BLaER1 treated with 17β-estradiol and CSF1 and Interleukin-3, amounts not matched to agents 10 nM and 100 nM (cell line): Measurements from ENCODE around the gene USP27X.

ENCODE experiments used
- H3K27ac ChIP-seq, 11 experiments: shearing (Covaris generic); formaldehyde crosslinking; 2 replicates each; pipeline ENCODE4 v1.8.1; 2022
- H3K27me3 ChIP-seq, 11 experiments: shearing (Covaris generic); formaldehyde crosslinking; 2 replicates each; pipeline ENCODE4 v1.8.1; 2022
- H3K36me3 ChIP-seq, 11 experiments: shearing (Covaris generic); formaldehyde crosslinking; 2 replicates each; pipeline ENCODE4 v1.8.1; 2022
- H3K4me1 ChIP-seq, 10 experiments: shearing (Covaris generic); formaldehyde crosslinking; 2 replicates each; pipeline ENCODE4 v1.8.1; 2022
- H3K4me2 ChIP-seq, 11 experiments: shearing (Covaris generic); formaldehyde crosslinking; 2 replicates each; pipeline ENCODE4 v1.8.1; 2022
- H3K4me3 ChIP-seq, 10 experiments: shearing (Covaris generic); formaldehyde crosslinking; 2 replicates each; pipeline ENCODE4 v1.8.1; 2022
- H3K9ac ChIP-seq, 11 experiments: shearing (Covaris generic); formaldehyde crosslinking; 2 replicates each; pipeline ENCODE4 v1.8.1; 2022
- H3K9me3 ChIP-seq, 11 experiments: shearing (Covaris generic); formaldehyde crosslinking; replicated peaks in 1 of 11; 2 replicates each; pipeline ENCODE4 v1.8.1; 2022
- H4K20me1 ChIP-seq, 11 experiments: shearing (Covaris generic); formaldehyde crosslinking; 2 replicates each; pipeline ENCODE4 v1.8.1; 2022
- Cebpa-rat ChIP-seq, 11 experiments: shearing (Covaris generic); IDR thresholded peaks; 2 replicates each; pipeline ENCODE4 v1.8.1; 2022

USP27X gene

GRCh38 chrX:49850028-49850427, 29.3 kb upstream of the USP27X start:
- no peak for TF ChIP-seq Cebpa-rat (IDR thresholded peaks at IDR 0.05)
- peaks cover 0 to 6% (median 0%) of the 10 kb centered on the region in 11 experiments; a peak in 1 of 22 replicates for H4K20me1 ChIP-seq
- no peak overlapping the region for H3K4me3 ChIP-seq
- H3K4me1 ChIP-seq, result peaks cover under 1 to 14% (median 5%) of the 10 kb centered on the region in 10 experiments; a peak in 14 of 20 replicates
- no peak overlapping the region for H3K9ac ChIP-seq
- peak overlapping the region in 4 of 11 experiments; percentile 1 to 32 (median 22); a peak in 3 of 22 replicates for H3K4me2 ChIP-seq
- H3K27ac ChIP-seq, result peak overlapping the region in 3 of 11 experiments; percentile 28 to 56 (median 56); a peak in 4 of 22 replicates
- H3K27me3 ChIP-seq, result peaks cover 91 to 100% (median 96%) of the 10 kb centered on the region in 11 experiments
- no peaks in the 10 kb centered on the region for H3K36me3 ChIP-seq
- H3K9me3 ChIP-seq, result peaks cover 0 to 29% (median 4%) of the 10 kb centered on the region in 11 experiments; a peak in 13 of 22 replicates

DNA sequence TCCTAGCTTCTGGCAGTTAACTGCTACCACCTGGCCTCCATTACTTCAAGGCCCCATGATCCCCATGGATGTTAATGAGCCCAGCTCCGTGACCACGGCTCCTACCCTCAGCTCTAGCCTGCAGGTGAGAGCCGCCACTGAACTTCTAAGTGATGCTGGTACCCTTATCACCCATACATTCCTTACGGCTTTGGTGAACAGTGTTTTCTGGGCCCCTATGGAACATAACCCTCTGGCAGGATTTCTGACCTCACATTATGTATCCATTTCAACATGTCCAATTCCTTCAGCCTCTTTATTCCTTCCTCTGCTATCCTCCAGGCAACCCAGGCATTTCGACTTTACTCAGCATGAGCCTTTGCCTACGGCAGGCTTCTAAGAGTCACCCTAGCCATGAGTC, 25.6 kb upstream of the USP27X start:
- Histone ChIP-seq H3K4me1 (peaks cover 6 to 14% (median 9%) of the 10 kb centered on the region in 10 experiments; a peak in 16 of 20 replicates), H3K9me3 (peaks cover 0 to 9% (median 0%) of the 10 kb centered on the region in 11 experiments; a peak in 8 of 22 replicates)
- TF ChIP-seq Cebpa-rat (IDR thresholded peaks at IDR 0.05), result no peak

DNA sequence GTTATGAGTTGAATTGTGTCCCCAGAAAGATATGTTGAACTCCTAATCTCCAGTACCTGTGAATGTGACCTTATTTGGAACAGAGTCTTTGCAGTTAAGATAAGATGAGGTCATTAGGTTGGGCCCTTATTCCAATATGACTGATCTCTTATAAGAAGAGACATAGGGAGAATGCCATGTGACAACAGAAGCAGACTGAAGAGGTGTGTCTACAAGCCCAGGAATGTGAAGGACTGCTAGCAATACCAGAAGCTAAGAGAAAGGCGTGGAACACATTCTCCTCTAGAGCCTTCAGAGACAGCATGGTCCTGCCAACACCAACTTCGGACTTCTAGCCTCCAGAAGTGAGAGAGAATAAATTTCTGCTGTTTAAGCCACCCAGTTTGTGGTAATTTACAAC, 22.5 kb upstream of the USP27X start:
- Histone ChIP-seq H3K36me3 (no peaks in the 10 kb centered on the region), H4K20me1 (peaks cover 0 to 3% (median 0%) of the 10 kb centered on the region in 11 experiments; a peak in 2 of 22 replicates), H3K9ac (no peak overlapping the region), H3K27me3 (peaks cover 77 to 94% (median 92%) of the 10 kb centered on the region in 11 experiments), H3K4me3 (no peak overlapping the region), H3K9me3 (no peaks in the 10 kb centered on the region), H3K4me2 (no peak overlapping the region), H3K27ac (no peak overlapping the region), H3K4me1 (peaks cover 0 to 13% (median 7%) of the 10 kb centered on the region in 10 experiments; a peak in 10 of 20 replicates)
- no peak for TF ChIP-seq Cebpa-rat (IDR thresholded peaks at IDR 0.05)

More for the DNA sequence above, 25.6 kb upstream of the USP27X start:
- no peak overlapping the region for H3K4me2 ChIP-seq
- H3K9ac ChIP-seq, result no peak overlapping the region
- no peaks in the 10 kb centered on the region for H3K36me3 ChIP-seq
- peaks cover 78 to 93% (median 88%) of the 10 kb centered on the region in 11 experiments for H3K27me3 ChIP-seq
- H4K20me1 ChIP-seq, result peaks cover 0 to 6% (median 0%) of the 10 kb centered on the region in 11 experiments; a peak in 2 of 22 replicates
- no peak overlapping the region for H3K4me3 ChIP-seq
- no peak overlapping the region for H3K27ac ChIP-seq

GRCh38 chrX:49858341-49858740, 20.9 kb upstream of the USP27X start:
- no peaks in the 10 kb centered on the region for H3K36me3 ChIP-seq
- no peak for TF ChIP-seq Cebpa-rat (IDR thresholded peaks at IDR 0.05)
- H3K27me3 ChIP-seq, result peaks cover 78 to 94% (median 92%) of the 10 kb centered on the region in 11 experiments
- H3K4me1 ChIP-seq, result peaks cover 0 to 13% (median 7%) of the 10 kb centered on the region in 10 experiments; a peak in 10 of 20 replicates
- H3K9ac ChIP-seq, result no peak overlapping the region
- H3K9me3 ChIP-seq, result no peaks in the 10 kb centered on the region
- no peak overlapping the region for H3K4me2 ChIP-seq
- H4K20me1 ChIP-seq, result peaks cover 0 to 3% (median 0%) of the 10 kb centered on the region in 11 experiments; a peak in 2 of 22 replicates
- H3K27ac ChIP-seq, result no peak overlapping the region
- no peak overlapping the region for H3K4me3 ChIP-seq

- Histone ChIP-seq H3K27ac (no peak overlapping the region), H3K36me3 (no peaks in the 10 kb centered on the region), H3K4me1 (peaks cover 0 to 10% (median 7%) of the 10 kb centered on the region in 10 experiments; a peak in 10 of 20 replicates), H3K9ac (no peak overlapping the region), H3K27me3 (peaks cover 74 to 94% (median 92%) of the 10 kb centered on the region in 11 experiments), H3K4me3 (no peak overlapping the region), H3K4me2 (no peak overlapping the region), H4K20me1 (peaks cover 0 to 3% (median 0%) of the 10 kb centered on the region in 11 experiments; a peak in 3 of 22 replicates), H3K9me3 (no peaks in the 10 kb centered on the region)
- no peak for TF ChIP-seq Cebpa-rat (IDR thresholded peaks at IDR 0.05)
Measured at GRCh38 chrX:49859491-49859890, 19.8 kb upstream of the USP27X start.

DNA sequence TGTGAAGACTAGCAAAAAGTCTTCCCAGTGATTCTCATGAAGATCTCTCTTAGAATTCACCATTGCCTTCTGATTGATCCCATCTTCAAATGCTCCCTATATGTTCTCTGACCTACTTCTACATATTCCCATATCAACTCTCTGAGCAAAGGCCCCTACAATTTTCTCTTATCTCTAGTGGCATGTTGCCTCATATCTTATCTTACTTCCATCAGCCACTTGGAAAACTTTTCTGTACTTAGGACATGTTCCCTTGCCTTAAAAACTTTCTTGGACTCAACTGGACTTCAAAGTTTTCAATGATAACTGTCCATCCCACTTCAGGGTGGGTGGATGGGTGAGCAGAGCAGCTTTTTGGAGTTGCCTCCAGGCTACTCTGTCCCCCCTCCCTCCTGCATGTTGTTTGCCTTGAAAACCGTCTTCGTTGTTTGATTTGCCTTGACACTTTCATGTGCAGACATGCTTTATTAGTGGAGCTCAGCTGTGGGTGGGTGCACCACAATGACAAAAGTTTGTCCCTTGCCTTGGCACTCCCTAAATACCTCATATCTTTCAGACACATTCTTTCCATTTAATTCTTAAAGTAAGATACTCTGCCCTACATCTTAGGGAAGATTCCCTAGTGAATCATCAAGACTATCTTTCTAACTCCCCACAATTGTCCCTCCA, 18.3 kb upstream of the USP27X start:
- Histone ChIP-seq H3K27ac (no peak overlapping the region), H3K4me2 (no peak overlapping the region), H4K20me1 (peaks cover 0 to 3% (median 0%) of the 10 kb centered on the region in 11 experiments; a peak in 3 of 22 replicates), H3K27me3 (peaks cover 73 to 94% (median 92%) of the 10 kb centered on the region in 11 experiments), H3K9me3 (no peaks in the 10 kb centered on the region), H3K4me3 (no peak overlapping the region), H3K36me3 (no peaks in the 10 kb centered on the region), H3K9ac (no peak overlapping the region), H3K4me1 (peaks cover 0 to 5% (median 0%) of the 10 kb centered on the region in 10 experiments; a peak in 1 of 20 replicates)
- no peak for TF ChIP-seq Cebpa-rat (IDR thresholded peaks at IDR 0.05)

- Histone ChIP-seq H3K27me3 (peaks cover 71 to 94% (median 92%) of the 10 kb centered on the region in 11 experiments), H3K27ac (no peak overlapping the region), H3K4me1 (peaks cover 0 to 5% (median 0%) of the 10 kb centered on the region in 10 experiments; a peak in 1 of 20 replicates), H3K9me3 (no peaks in the 10 kb centered on the region), H3K36me3 (no peaks in the 10 kb centered on the region), H3K4me2 (no peak overlapping the region), H3K4me3 (no peak overlapping the region), H4K20me1 (peaks cover 0 to 3% (median 0%) of the 10 kb centered on the region in 11 experiments; a peak in 3 of 22 replicates), H3K9ac (no peak overlapping the region)
- no peak for TF ChIP-seq Cebpa-rat (IDR thresholded peaks at IDR 0.05)
Measured at GRCh38 chrX:49862093-49862492, 17.2 kb upstream of the USP27X start.

GRCh38 chrX:49868739-49869138, 10.5 kb upstream of the USP27X start:
- Histone ChIP-seq H3K4me3 (no peak overlapping the region), H3K36me3 (no peaks in the 10 kb centered on the region), H3K9me3 (no peaks in the 10 kb centered on the region), H3K4me1 (no peaks in the 10 kb centered on the region), H3K27ac (no peak overlapping the region), H4K20me1 (peaks cover 0 to 4% (median 0%) of the 10 kb centered on the region in 11 experiments; a peak in 3 of 22 replicates), H3K27me3 (peaks cover 75 to 99% (median 90%) of the 10 kb centered on the region in 11 experiments), H3K9ac (no peak overlapping the region), H3K4me2 (no peak overlapping the region)
- no peak for TF ChIP-seq Cebpa-rat (IDR thresholded peaks at IDR 0.05)

GRCh38 chrX:49876750-49877149, 2.5 kb upstream of the USP27X start:
- TF ChIP-seq Cebpa-rat (IDR thresholded peaks at IDR 0.05), result no peak
- Histone ChIP-seq H3K27ac (peak overlapping the region in 1 of 11 experiments; percentile 75; a peak in 2 of 22 replicates), H3K4me1 (peaks cover 24 to 38% (median 36%) of the 10 kb centered on the region in 10 experiments), H3K4me3 (no peak overlapping the region), H3K9ac (no peak overlapping the region), H3K36me3 (no peaks in the 10 kb centered on the region), H3K4me2 (peak overlapping the region in 7 of 11 experiments; percentile 12 to 82 (median 77); a peak in 6 of 22 replicates), H4K20me1 (peaks cover 0 to 14% (median 0%) of the 10 kb centered on the region in 11 experiments; a peak in 3 of 22 replicates), H3K9me3 (peaks cover 0 to 9% (median 0%) of the 10 kb centered on the region in 11 experiments; a peak in 1 of 22 replicates), H3K27me3 (peaks cover 39 to 79% (median 67%) of the 10 kb centered on the region in 11 experiments)
